ENCODE data around the gene CRTAC1.

GRCh38 chr10:97913614-97914013 lies 116.8 kb downstream of the CRTAC1 start:
- TF ChIP-seq CTCF (IDR thresholded peaks at IDR 0.05), result no peak
- TF ChIP-seq EZH2 (IDR thresholded peaks at IDR 0.05), result no peak
- TF ChIP-seq EZH2phosphoT487 (IDR thresholded peaks at IDR 0.05), result no peak
